HG03439 (cell line): Measurements from ENCODE around the gene KDM4C.
"Not testable (repeated sequence)": the region's sequence is repeated elsewhere in the genome, so short reads cannot be mapped to it uniquely, and the experiment has no call there.

Experiments
- ATAC-seq: cut with Tn5 transposase; IDR thresholded peaks from one replicate; pipeline ENCODE4 v1.9.1; 2021; ENCODE audit warnings: mild to moderate bottlenecking, moderate library complexity; ENCODE audit not compliant: unreplicated experiment

KDM4C gene

GRCh38 chr9:6927838-6928237 lies 170.1 kb downstream of the KDM4C start:
- no peak for ATAC-seq

GRCh38 chr9:6928863-6929262 lies 171.1 kb downstream of the KDM4C start:
- no peak for ATAC-seq

- ATAC-seq, result no peak
Measured at GRCh38 chr9:6929441-6930215, 171.9 kb downstream of the KDM4C start.

GRCh38 chr9:6930827-6931226 lies 173.1 kb downstream of the KDM4C start:
- no peak for ATAC-seq

GRCh38 chr9:6931913-6932312 lies 174.1 kb downstream of the KDM4C start:
- ATAC-seq, result no peak

DNA sequence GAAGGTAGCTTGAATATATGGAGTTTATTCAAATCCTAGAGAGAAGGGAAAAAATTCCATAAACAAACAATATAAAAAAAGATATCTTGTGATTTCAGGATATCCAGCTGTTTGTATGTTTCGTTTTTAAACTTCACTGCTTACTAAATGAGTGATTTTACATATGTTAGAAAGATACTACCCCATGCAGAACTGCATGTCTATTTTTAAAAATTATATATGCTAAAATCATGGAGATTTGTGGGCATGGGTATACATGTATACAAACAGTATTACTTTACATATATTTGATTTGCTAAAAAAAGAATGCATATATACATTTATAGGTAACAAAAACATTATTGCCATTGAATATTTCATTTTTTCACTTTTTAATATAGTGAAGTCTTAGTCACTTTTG lies 178.3 kb downstream of the KDM4C start:
- ATAC-seq, result no peak

GRCh38 chr9:6937209-6937608 lies 179.4 kb downstream of the KDM4C start:
- ATAC-seq, result no peak

- no peak for ATAC-seq
Measured at GRCh38 chr9:6938447-6938846, 180.7 kb downstream of the KDM4C start.

DNA sequence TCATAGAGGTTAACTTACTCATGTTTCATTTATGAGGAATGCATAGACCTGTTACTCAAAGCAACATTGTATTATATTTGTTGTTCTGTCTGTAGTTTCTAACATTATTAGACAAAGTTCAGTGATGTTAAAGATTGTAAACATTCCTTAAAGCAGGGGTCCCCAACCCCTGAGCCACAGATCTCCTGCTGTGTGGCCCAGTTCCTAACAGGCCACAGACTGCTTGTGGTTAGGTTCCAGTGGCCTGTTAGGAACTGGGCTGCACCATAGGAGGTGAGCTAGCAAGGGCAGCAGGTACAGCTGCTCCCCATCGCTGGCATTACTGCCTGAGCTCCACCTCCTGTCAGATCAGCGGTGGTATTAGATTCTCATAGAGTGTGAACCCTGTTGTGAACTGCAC lies 181.1 kb downstream of the KDM4C start:
- ATAC-seq, result no peak

DNA sequence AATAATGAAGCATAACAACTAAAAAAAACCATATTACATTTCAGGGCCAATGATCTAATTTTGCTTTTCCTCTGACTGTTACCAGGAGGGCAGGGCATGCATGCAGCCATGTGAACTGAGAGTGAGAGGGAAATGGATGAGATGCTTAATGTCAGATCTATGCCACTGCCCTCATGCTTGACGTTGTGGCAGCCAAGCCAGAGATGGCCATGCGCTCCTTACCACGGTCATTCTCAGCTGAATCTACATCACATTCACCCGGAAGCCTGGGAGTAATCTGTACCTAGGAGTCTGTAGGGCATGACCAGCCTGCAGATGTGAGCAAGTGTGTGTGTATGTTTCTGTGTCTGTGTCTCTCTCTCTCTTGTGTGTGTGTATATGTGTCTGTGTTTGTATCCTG lies 183.7 kb downstream of the KDM4C start:
- no peak for ATAC-seq

- ATAC-seq, result no peak
Measured at GRCh38 chr9:6942406-6942805, 184.6 kb downstream of the KDM4C start.

GRCh38 chr9:6943293-6943692 lies 185.5 kb downstream of the KDM4C start:
- no peak for ATAC-seq

- ATAC-seq, result no peak
Measured at GRCh38 chr9:6944093-6944551, 186.3 kb downstream of the KDM4C start.

- ATAC-seq, result no peak
Measured at GRCh38 chr9:6944896-6945295, 187.1 kb downstream of the KDM4C start.

- no peak for ATAC-seq
Measured at GRCh38 chr9:6945816-6946215, 188.0 kb downstream of the KDM4C start.

GRCh38 chr9:6946583-6947166 lies 188.9 kb downstream of the KDM4C start:
- no peak for ATAC-seq

DNA sequence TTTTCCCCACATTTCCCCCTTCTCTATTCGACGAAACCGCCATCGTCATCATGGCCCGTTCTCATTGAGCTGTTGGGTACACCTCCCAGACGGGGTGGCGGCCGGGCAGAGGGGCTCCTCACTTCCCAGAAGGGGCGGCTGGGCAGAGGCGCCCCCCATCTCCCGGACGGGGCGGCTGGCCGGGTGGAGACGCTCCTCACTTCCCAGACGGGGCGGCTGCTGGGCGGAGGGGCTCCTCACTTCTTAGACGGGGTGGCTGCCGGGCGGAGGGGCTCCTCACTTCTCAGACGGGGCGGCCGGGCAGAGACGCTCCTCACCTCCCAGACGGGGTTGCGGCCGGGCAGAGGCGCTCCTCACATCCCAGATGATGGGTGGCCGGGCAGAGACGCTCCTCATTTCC lies 191.1 kb downstream of the KDM4C start:
- not testable (repeated sequence) for ATAC-seq

GRCh38 chr9:6955251-6955921 lies 197.6 kb downstream of the KDM4C start:
- ATAC-seq, result no peak

GRCh38 chr9:6956879-6957278 lies 199.1 kb downstream of the KDM4C start:
- ATAC-seq, result no peak

DNA sequence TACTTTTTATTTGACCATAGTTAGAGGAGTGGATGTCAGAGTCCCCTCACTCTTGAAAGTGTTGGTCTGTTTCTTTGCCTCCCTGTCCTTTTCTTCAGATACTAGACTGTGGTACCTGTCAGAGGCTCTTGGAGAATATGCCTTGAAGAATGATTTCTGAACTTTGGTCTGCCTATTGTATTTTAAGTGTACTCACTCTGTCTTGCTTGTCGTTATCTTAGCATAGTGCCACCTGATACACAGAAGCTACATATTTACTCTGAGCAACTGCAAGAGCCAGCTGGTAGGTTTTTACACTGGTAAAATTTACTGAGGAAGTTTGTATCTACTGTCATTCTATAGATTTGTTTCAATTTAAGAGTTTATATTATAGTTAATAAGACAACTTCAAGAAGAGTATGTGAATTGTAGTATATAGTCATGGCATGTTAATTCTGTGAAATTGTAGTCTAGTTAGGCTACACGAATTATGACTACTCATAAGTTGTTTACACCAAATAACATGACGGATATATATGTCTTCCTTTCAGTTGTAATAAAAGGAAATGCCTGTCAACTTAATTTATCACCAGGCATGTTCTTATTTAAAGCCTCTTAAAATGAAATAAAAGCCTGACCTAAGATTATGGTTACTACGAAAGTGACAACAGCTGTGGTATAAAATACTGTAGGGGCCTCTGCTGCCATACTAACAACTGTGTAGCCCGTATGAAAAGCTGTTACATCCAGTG lies 201.7 kb downstream of the KDM4C start:
- ATAC-seq, result no peak

GRCh38 chr9:6960777-6961176 lies 203.0 kb downstream of the KDM4C start:
- ATAC-seq, result no peak
